Neural progenitor cell (in vitro differentiated cells): ENCODE data around the gene SCO2.

Source experiments
- CTCF ChIP-seq: fragments of 200-600 bp; sonication (generic); IDR thresholded peaks from 2 replicates; pipeline ENCODE4 v1.5.1; 2017; ENCODE audit warnings: antibody characterized with exemption, mild to moderate bottlenecking
- EZH2 ChIP-seq: fragments of 200-600 bp; sonication (generic); IDR thresholded peaks from 2 replicates; pipeline ENCODE4 v1.6.1; 2017; ENCODE audit warnings: antibody characterized with exemption, mild to moderate bottlenecking, moderate library complexity

DNA sequence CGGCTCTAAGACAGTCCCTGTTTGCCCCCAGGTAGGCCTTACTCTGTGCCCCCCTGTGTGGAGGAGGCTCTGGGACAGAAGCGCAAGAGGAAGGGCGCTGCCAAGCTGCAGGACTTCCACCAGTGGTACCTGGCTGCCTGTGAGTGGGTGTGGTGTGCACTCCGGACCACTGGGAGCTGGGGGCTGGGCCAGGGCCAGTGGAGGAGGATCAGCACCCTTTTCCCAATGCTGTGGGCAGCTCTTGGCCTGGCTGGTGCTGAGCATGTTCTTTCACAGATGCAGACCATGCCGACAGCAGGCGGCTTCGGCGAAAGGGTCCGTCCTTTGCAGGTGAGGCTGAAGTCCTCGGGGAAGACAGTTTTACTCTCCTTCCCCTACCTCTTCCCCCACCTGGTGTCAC lies 3.7 kb downstream of the SCO2 start:
- no peak for TF ChIP-seq CTCF
- no peak for TF ChIP-seq EZH2
